B cell (primary cell): ENCODE measurements around the gene RAB11FIP5. TPM values are rescaled to one million over a fixed set of nuclear protein-coding genes. Genes with fewer than 3 reads are reported as not detected.

Source experiments
- ATAC-seq: fragments of 200-7000 bp; cut with Tn5 transposase; one replicate; pipeline ENCODE4 v1.10.0; 2021; ENCODE audit warnings: low read depth, mild to moderate bottlenecking, moderate number of reproducible peaks, moderate library complexity
- CTCF ChIA-PET: fragments of 350-600 bp; sonication (Branson Sonifier 250); formaldehyde crosslinking; loops from one replicate; lab custom pipeline; 2021; ENCODE audit warnings: antibody characterized with exemption, inconsistent platforms; lab: Charles Lee
- POLR2A ChIA-PET: fragments of 350-600 bp; sonication (Branson Sonifier 250); formaldehyde crosslinking; loops from one replicate; lab custom pipeline; 2021; ENCODE audit warnings: antibody characterized with exemption; lab: Charles Lee
- DNase-seq: peaks from one replicate; pipeline ENCODE4 v3.0.0; 2013
- H2AFZ ChIP-seq: 2 replicates; pipeline ENCODE4 v1.6.1; 2012; ENCODE audit warnings: mild to moderate bottlenecking, low read depth, low read length; ENCODE audit not compliant: insufficient read depth, poor library complexity, severe bottlenecking
- H3K27ac ChIP-seq, 2 donors: 1 replicate in 1 of 2; 2 replicates in 1 of 2; pipeline ENCODE4 v1.5.1; 2012 to 2013; ENCODE audit warnings: low read length in 2 of 2, mild to moderate bottlenecking in 2 of 2, moderate library complexity in 1 of 2
- H3K27me3 ChIP-seq, 4 experiments: fragments of 200-600 bp in 1 of 4; sonication (generic) in 1 of 4; replicated peaks in 1 of 4; 1 replicate in 2 of 4; 2 replicates in 2 of 4; pipeline versions ENCODE4 v1.6.1 to v1.7.0; 2013 to 2016; ENCODE audit warnings: low read length in 3 of 4, mild to moderate bottlenecking in 2 of 4, mixed read lengths in 1 of 4, moderate library complexity in 1 of 4; ENCODE audit not compliant: insufficient read depth in 4 of 4, control insufficient read depth in 3 of 4; ENCODE audit errors: control extremely low read depth in 1 of 4
- H3K36me3 ChIP-seq, 2 experiments: replicated peaks in 1 of 2; 1 replicate in 1 of 2; 2 replicates in 1 of 2; pipeline versions ENCODE4 v1.6.1 to v1.7.1; 2013; ENCODE audit warnings: low read length in 1 of 2; ENCODE audit not compliant: insufficient read depth in 2 of 2, control insufficient read depth in 1 of 2; ENCODE audit errors: control extremely low read depth in 1 of 2, extremely low read depth in 1 of 2
- H3K4me1 ChIP-seq, 2 donors: fragments of 200-600 bp in 1 of 2; sonication (generic) in 1 of 2; 1 replicate in 1 of 2; 2 replicates in 1 of 2; pipeline versions ENCODE4 v1.5.1 to v1.6.1; 2013 to 2017; ENCODE audit warnings: low read length in 2 of 2; ENCODE audit not compliant: control insufficient read depth in 2 of 2, insufficient read depth in 2 of 2
- H3K4me2 ChIP-seq: replicated peaks from 2 replicates; pipeline ENCODE3; 2012; ENCODE audit warnings: mild to moderate bottlenecking, low read depth, low read length; ENCODE audit not compliant: poor library complexity, severe bottlenecking
- H3K4me3 ChIP-seq, 5 experiments: fragments of 200-600 bp in 1 of 5; sonication (generic) in 1 of 5; 1 replicate in 3 of 5; 2 replicates in 2 of 5; pipeline versions ENCODE4 v1.5.1 to v1.7.0; 2011 to 2016; ENCODE audit warnings: low read length in 4 of 5, mild to moderate bottlenecking in 4 of 5, low read depth in 2 of 5, control low read depth in 1 of 5, moderate library complexity in 1 of 5; ENCODE audit not compliant: insufficient read depth in 1 of 5; ENCODE audit errors: control extremely low read depth in 1 of 5, extremely low read depth in 1 of 5
- H3K79me2 ChIP-seq: fragments of 200-600 bp; sonication (generic); one replicate; pipeline ENCODE4 v1.6.0; 2016; ENCODE audit warnings: low read length; ENCODE audit not compliant: control insufficient read depth, insufficient read depth
- H3K9ac ChIP-seq: fragments of 200-600 bp; sonication (generic); 2 replicates; pipeline ENCODE4 v1.6.1; 2017; ENCODE audit warnings: mild to moderate bottlenecking, low read length, moderate library complexity
- H3K9me3 ChIP-seq, 3 donors: one replicate each; pipeline versions ENCODE4 v1.6.1 to v1.7.1; 2013; ENCODE audit warnings: low read length in 2 of 3; ENCODE audit not compliant: control insufficient read depth in 2 of 3, insufficient read depth in 1 of 3; ENCODE audit errors: control extremely low read depth in 1 of 3
- H4K20me1 ChIP-seq: 2 replicates; pipeline ENCODE4 v1.6.0; 2012; ENCODE audit warnings: mild to moderate bottlenecking, low read length; ENCODE audit not compliant: insufficient read depth, control insufficient read depth, poor library complexity, severe bottlenecking
- H3K27ac Mint-ChIP-seq: one replicate; pipeline ENCODE4 v1.8.0; 2021; ENCODE audit warnings: mixed read lengths
- H3K27me3 Mint-ChIP-seq: one replicate; pipeline ENCODE4 v1.8.0; 2021; ENCODE audit warnings: mixed read lengths
- H3K4me1 Mint-ChIP-seq: one replicate; pipeline ENCODE4 v1.8.0; 2021; ENCODE audit warnings: mixed read lengths
- H3K4me3 Mint-ChIP-seq: one replicate; pipeline ENCODE4 v1.8.0; 2021; ENCODE audit warnings: mixed read lengths
- H3K9me3 Mint-ChIP-seq: one replicate; pipeline ENCODE4 v1.8.0; 2022; ENCODE audit warnings: mixed read lengths; ENCODE audit not compliant: insufficient read depth
- CTCF ChIP-seq: fragments of 200-600 bp; IDR thresholded peaks from one replicate; pipeline ENCODE4 v1.8.0; 2022; ENCODE audit warnings: antibody characterized with exemption, mild to moderate bottlenecking
- EZH2 ChIP-seq: IDR thresholded peaks from 2 replicates; pipeline ENCODE4 v1.6.1; 2012; ENCODE audit warnings: borderline replicate concordance, low read depth, mild to moderate bottlenecking, moderate library complexity, low read length; ENCODE audit not compliant: insufficient read depth, poor library complexity, severe bottlenecking
- WGBS: methylation state at CpG from one replicate; pipeline ENCODE4 v1.1.5; 2013; ENCODE audit warnings: missing lambda C conversion rate; ENCODE audit not compliant: insufficient coverage; 5-methylcytosine and 5-hydroxymethylcytosine counted together
- intact Hi-C: fragments of 100-400 bp; cut with micrococcal nuclease; formaldehyde crosslinking; loops from one replicate; pipeline ENCODE4 v1.10.0; 2022
- polyA plus RNA-seq: library from polyadenylated mRNA; depleted of rRNA; stranded (reverse); fragments of >200 nt; gene quantifications from 2 replicates; pipeline ENCODE4 v1.2.3, GENCODE V29; 2012
- total RNA-seq, 2 donors: library from RNA; stranded (reverse); fragments of 120-200 nt in 1 of 2; gene quantifications; 1 replicate in 1 of 2; 2 replicates in 1 of 2; pipeline versions ENCODE4 v1.2.3 to v1.2.4, GENCODE V29; 2013 to 2022

RAB11FIP5 gene
- total and polyA plus RNA-seq, 2 donors (not counting 1 experiment from before 2014, with no cell fraction given), result 1.7 to 4.6 TPM

- intact Hi-C loops, result no loop called here
- Histone ChIP-seq H3K4me3 (no peak overlapping the region), H3K9ac (no peak overlapping the region), H3K27ac (no peak overlapping the region), H4K20me1 (no peaks in the 10 kb centered on the region), H2AFZ (no peak overlapping the region), H3K4me2 (no peak overlapping the region), H3K36me3 (peaks cover 0 to 12% of the 10 kb centered on the region in 2 experiments), H3K79me2 (no peaks in the 10 kb centered on the region), H3K9me3 (peaks cover 0 to 14% (median 9%) of the 10 kb centered on the region in 3 donors), H3K4me1 (no peaks in the 10 kb centered on the region), H3K27me3 (no peaks in the 10 kb centered on the region)
- H3K4me3 Mint-ChIP-seq, result no peak overlapping the region
- no peak for ATAC-seq
- ChIA-PET CTCF (no interaction called here), POLR2A (no interaction called here)
- DNase-seq, result no peak
- H3K4me1 Mint-ChIP-seq, result no peaks in the 10 kb centered on the region
- 94% methylated on average over 6 of the region's 6 CpGs for WGBS
- H3K27me3 Mint-ChIP-seq, result no peaks in the 10 kb centered on the region
- no peak overlapping the region for H3K27ac Mint-ChIP-seq
- TF ChIP-seq EZH2 (no peak), CTCF (no peak)
- H3K9me3 Mint-ChIP-seq, result peaks cover 3% of the 10 kb centered on the region
Observed at GRCh38 chr2:73053316-73054114, 59.2 kb downstream of the RAB11FIP5 start.

- ChIA-PET POLR2A (no interaction called here), CTCF (no interaction called here)
- H3K27ac ChIP-seq, result no peak overlapping the region
- no peak overlapping the region for H2AFZ ChIP-seq
- H3K27me3 ChIP-seq, result no peaks in the 10 kb centered on the region
- 81% methylated on average over 5 of the region's 6 CpGs for WGBS
- H3K9ac ChIP-seq, result no peak overlapping the region
- H3K79me2 ChIP-seq, result no peaks in the 10 kb centered on the region
- no peak overlapping the region for H3K4me3 Mint-ChIP-seq
- H4K20me1 ChIP-seq, result no peaks in the 10 kb centered on the region
- no peak for ATAC-seq
- no peaks in the 10 kb centered on the region for H3K27me3 Mint-ChIP-seq
- no peak for TF ChIP-seq EZH2
- TF ChIP-seq CTCF, result no peak
- H3K4me1 Mint-ChIP-seq, result no peaks in the 10 kb centered on the region
- intact Hi-C loops, result no loop called here
- no peak overlapping the region for H3K4me2 ChIP-seq
- H3K36me3 ChIP-seq, result no peaks in the 10 kb centered on the region
- no peaks in the 10 kb centered on the region for H3K9me3 Mint-ChIP-seq
- no peak overlapping the region for H3K4me3 ChIP-seq
- H3K27ac Mint-ChIP-seq, result no peak overlapping the region
- DNase-seq, result no peak
- no peaks in the 10 kb centered on the region for H3K9me3 ChIP-seq
- no peaks in the 10 kb centered on the region for H3K4me1 ChIP-seq
Observed at GRCh38 chr2:73050121-73050545, 62.6 kb downstream of the RAB11FIP5 start.
